ENCODE data around the gene HS3ST2. TPM values are rescaled to one million over a fixed set of nuclear protein-coding genes. Genes with fewer than 3 reads are reported as not detected.
"Not testable (repeated sequence)": the region's sequence is repeated elsewhere in the genome, so short reads cannot be mapped to it uniquely, and the experiment has no call there.

The HS3ST2 gene
- total RNA-seq, 4 donors from 2014 or later = 0.87 to 3.0 (median 2.3) TPM

DNA sequence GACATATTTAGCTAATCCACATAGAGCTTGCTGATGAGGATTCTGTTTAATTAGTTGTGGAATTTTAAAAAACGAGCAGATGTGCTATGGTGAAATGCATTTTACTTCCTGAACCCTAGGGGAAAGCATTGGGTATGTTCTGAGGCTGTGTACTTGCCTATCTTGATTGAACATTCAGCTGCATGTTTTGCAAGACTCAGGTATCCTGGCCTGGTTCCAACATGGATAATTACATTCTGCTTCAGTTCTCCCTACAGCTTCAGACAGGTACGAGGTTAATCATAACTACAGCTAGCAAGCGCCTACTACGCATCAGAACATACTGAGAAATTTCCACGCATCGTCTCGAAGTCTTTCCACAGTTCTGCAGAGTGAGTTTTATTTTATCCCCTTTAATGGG, 77.0 kb downstream of the HS3ST2 start:
- TF ChIP-seq, protein P1, sequence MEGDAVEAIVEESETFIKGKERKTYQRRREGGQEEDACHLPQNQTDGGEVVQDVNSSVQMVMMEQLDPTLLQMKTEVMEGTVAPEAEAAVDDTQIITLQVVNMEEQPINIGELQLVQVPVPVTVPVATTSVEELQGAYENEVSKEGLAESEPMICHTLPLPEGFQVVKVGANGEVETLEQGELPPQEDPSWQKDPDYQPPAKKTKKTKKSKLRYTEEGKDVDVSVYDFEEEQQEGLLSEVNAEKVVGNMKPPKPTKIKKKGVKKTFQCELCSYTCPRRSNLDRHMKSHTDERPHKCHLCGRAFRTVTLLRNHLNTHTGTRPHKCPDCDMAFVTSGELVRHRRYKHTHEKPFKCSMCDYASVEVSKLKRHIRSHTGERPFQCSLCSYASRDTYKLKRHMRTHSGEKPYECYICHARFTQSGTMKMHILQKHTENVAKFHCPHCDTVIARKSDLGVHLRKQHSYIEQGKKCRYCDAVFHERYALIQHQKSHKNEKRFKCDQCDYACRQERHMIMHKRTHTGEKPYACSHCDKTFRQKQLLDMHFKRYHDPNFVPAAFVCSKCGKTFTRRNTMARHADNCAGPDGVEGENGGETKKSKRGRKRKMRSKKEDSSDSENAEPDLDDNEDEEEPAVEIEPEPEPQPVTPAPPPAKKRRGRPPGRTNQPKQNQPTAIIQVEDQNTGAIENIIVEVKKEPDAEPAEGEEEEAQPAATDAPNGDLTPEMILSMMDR (IDR thresholded peaks at IDR 0.05) = no peak
- TF ChIP-seq POLR2A (IDR thresholded peaks at IDR 0.05) (no peak), EP300 (IDR thresholded peaks at IDR 0.05) (no peak)
- DNase-seq (ENCODE audit: low spot score in 2 of 2) = no peak
- 80 to 81% methylated on average over 7 of the region's 7 CpGs for WGBS, 2 donors
- no peak overlapping the region for H3K4me3 ChIP-seq
- H3K9me3 ChIP-seq = no peaks in the 10 kb centered on the region
- no peaks in the 10 kb centered on the region for H3K27me3 ChIP-seq
- H3K4me1 ChIP-seq = no peaks in the 10 kb centered on the region
- H3K27ac ChIP-seq = no peak overlapping the region
- no peaks in the 10 kb centered on the region for H3K36me3 ChIP-seq

DNA sequence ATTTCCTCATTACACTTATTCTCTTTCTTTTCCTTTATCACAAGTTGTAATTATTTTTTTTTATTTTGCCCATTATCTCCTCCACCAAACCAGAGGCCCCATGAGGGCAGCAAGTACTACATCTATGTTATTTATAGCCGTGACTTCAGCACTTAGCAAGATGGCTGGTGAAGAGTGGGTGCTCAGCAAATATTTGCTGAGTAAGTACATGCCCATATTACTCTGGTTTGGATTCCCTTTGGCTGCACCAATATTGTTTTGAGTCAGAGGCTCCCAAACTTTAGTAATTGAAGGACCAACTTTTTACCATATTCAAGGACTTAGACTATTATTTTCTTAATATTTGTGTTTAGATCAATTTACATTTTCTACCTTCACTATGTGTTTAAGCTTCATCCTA, 83.2 kb downstream of the HS3ST2 start:
- Histone ChIP-seq H3K27ac (no peak overlapping the region), H3K27me3 (peaks cover 0 to 6% of the 10 kb centered on the region in 2 donors), H3K9me3 (no peaks in the 10 kb centered on the region), H3K4me3 (no peak overlapping the region), H3K36me3 (no peaks in the 10 kb centered on the region), H3K4me1 (peaks cover 0 to 9% (median 0%) of the 10 kb centered on the region in 4 donors)
- DNase-seq (ENCODE audit: low spot score in 2 of 2) = no peak
- TF ChIP-seq, protein P1 (IDR thresholded peaks at IDR 0.05) = no peak
- TF ChIP-seq POLR2A (IDR thresholded peaks at IDR 0.05) = no peak
- TF ChIP-seq EP300 (IDR thresholded peaks at IDR 0.05) = no peak
- WGBS, 2 donors = 68 to 80% methylated on average over 1 of the region's 1 CpG

DNA sequence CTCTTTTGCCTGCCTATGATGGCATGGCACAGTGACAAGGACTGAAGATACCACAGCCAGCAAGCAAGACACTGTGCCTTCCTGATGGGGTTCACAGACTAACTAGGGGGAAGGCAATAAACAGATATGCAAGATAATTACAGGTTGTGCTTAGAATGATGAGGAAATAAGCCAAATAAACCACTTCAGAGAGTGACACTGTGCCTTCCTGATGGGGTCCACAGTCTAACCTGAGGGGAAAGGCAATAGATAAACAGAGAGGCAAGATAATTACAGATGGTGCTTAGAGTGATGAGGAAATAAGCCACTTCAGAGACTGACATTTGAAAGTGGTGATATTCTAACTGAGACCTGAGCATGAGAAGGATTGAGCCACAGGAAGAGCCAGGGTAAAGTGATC, 84.2 kb downstream of the HS3ST2 start:
- Histone ChIP-seq H3K27me3 (peaks cover 0 to 6% of the 10 kb centered on the region in 2 donors), H3K36me3 (no peaks in the 10 kb centered on the region), H3K9me3 (no peaks in the 10 kb centered on the region), H3K4me3 (no peak overlapping the region), H3K4me1 (peaks cover 0 to 9% (median 0%) of the 10 kb centered on the region in 4 donors), H3K27ac (no peak overlapping the region)
- TF ChIP-seq EP300 (IDR thresholded peaks at IDR 0.05) (no peak), POLR2A (IDR thresholded peaks at IDR 0.05) (no peak)
- TF ChIP-seq, protein P1 (IDR thresholded peaks at IDR 0.05) = no peak
- DNase-seq (ENCODE audit: low spot score in 2 of 2) = no peak

- Histone ChIP-seq H3K27me3 (peaks cover 0 to 6% of the 10 kb centered on the region in 2 donors), H3K9me3 (no peaks in the 10 kb centered on the region), H3K36me3 (no peaks in the 10 kb centered on the region), H3K4me1 (peaks cover 0 to 9% (median 0%) of the 10 kb centered on the region in 4 donors), H3K4me3 (no peak overlapping the region), H3K27ac (no peak overlapping the region)
- TF ChIP-seq POLR2A (IDR thresholded peaks at IDR 0.05) = no peak
- TF ChIP-seq EP300 (IDR thresholded peaks at IDR 0.05) = peak in 1 of 2 donors; percentile 27
- TF ChIP-seq, protein P1 (IDR thresholded peaks at IDR 0.05) = peak; percentile 60 to 70 (median 62)
- DNase-seq (ENCODE audit: low spot score in 2 of 2) = peak; percentile 33 to 74
- 2 to 3% methylated on average over 10 of the region's 10 CpGs for WGBS, 2 donors
Observed at GRCh38 chr16:22898874-22899348, 84.9 kb downstream of the HS3ST2 start.

GRCh38 chr16:22899567-22899966, 85.6 kb downstream of the HS3ST2 start:
- H3K36me3 ChIP-seq; H3K4me1 ChIP-seq; H3K27me3 ChIP-seq; H3K4me3 ChIP-seq; H3K9me3 ChIP-seq; H3K27ac ChIP-seq; DNase-seq (ENCODE audit: low spot score in 2 of 2): not testable (repeated sequence)
- 74 to 75% methylated on average over 4 of the region's 4 CpGs for WGBS, 2 donors

- no peak for DNase-seq (ENCODE audit: low spot score in 2 of 2)
- Histone ChIP-seq H3K9me3 (no peaks in the 10 kb centered on the region), H3K4me3 (no peak overlapping the region), H3K27ac (no peak overlapping the region), H3K36me3 (no peaks in the 10 kb centered on the region), H3K4me1 (peaks cover 0 to 9% (median 0%) of the 10 kb centered on the region in 4 donors), H3K27me3 (peaks cover 0 to 6% of the 10 kb centered on the region in 2 donors)
- TF ChIP-seq EP300 (IDR thresholded peaks at IDR 0.05) (no peak), POLR2A (IDR thresholded peaks at IDR 0.05) (no peak)
- TF ChIP-seq, protein P1 (IDR thresholded peaks at IDR 0.05) = no peak
- WGBS, 2 donors = 71 to 81% methylated on average over 6 of the region's 6 CpGs
Observed at GRCh38 chr16:22900863-22901262, 86.9 kb downstream of the HS3ST2 start.

Data from tibial nerve (tissue), 4 donors.